Ramos (cell line): ENCODE measurements around the gene CASP5.
"Not testable (repeated sequence)": the region's sequence is repeated elsewhere in the genome, so short reads cannot be mapped to it uniquely, and the experiment has no call there.

Experiments
- in situ Hi-C: fragments of 300-500 bp; cut with MboI; formaldehyde crosslinking; loops from one replicate; pipeline ENCODE4 v1.14.3; 2022; ENCODE audit warnings: low sequenced_read_pairs; ENCODE audit not compliant: unreplicated experiment

CASP5 gene

GRCh38 chr11:105023003-105023402 lies at the start of gene CASP5:
Gene CASP5, minus strand, starts transcription at chr11:105023168. Its CDS starts 32 bp downstream, at chr11:105023136.
- in situ Hi-C loops = no loop called here

DNA sequence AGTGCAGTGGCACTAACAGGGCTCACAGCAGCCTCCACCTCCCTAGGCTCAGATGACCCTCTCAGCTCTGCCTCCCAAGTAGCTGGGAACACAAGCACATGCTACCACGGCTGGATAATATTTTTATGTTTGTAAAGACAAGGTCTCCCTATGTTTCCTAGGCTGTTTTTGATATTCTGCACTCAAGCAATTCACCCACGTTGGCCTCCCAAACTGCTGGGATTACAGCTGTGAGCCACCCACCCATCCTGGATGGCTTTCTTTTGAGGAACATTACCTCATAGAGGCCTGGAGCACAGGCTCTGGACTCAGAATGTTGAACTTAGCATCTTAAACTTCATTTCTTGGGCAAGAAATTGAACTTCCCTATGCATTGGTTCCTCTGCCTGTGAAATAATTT lies 49.1 kb upstream of the CASP5 start:
- in situ Hi-C loops = not testable (repeated sequence)

GRCh38 chr11:105071089-105071732 lies 48.2 kb upstream of the CASP5 start:
- in situ Hi-C loops = no loop called here

DNA sequence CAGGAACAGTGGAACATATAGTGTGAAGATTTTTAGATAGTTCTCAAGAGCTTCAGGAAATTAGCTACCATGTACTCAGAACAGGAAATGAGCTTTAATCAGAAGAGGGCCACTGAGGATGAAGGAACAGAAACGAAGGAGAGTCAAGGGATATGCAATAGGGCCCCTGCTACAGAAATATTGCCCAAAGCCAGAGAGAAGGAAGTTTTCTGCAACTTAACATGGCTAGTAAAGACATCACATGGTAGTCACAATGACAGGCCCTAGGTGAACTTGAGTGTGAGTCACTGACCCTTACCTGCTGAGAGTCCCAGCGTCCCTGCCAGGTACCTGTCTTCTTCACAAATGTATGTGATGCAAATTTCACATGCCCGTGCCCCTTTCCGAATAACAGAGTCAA lies 47.3 kb upstream of the CASP5 start:
- in situ Hi-C loops = no loop called here

DNA sequence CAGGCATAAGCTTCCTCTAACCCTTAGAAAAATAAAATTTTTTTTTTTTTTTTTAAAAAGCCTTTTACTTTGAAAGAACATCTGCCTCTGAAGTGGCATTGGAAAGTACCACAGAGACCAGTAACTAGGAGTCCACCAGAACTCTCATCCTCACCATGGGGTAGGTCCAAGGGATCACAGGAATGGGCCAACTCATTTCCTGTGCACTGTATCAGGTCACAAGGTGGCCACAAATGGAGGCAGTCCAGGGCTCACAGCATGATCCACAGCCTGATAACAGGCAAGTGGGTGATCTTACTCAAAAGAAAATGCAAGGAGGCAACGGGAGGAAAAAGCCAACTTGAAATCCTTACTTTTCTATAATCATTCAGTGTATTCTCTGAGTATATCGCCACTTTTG lies 46.8 kb upstream of the CASP5 start:
- in situ Hi-C loops = not testable (repeated sequence)

- in situ Hi-C loops = not testable (repeated sequence)
These were observed 40.4 kb upstream of the CASP5 start for GRCh38 chr11:105063245-105063941.

DNA sequence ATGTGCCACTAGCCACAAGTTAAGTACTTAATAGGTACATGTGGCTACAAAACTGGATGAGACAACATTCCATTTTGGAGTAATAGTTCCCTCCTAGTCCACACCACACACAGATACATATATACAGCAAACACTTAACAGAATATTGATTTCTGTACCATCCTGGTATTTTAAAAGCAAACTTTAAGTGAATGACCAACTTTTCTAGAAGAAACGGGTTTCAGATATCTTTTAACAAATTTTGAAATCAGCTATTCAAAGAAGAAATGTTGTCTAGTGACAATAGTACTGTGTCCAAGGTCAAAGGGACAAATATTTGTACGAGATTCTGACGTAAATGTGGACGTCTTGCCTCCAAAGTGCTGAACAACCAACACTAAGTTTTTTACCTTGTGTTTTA lies 34.5 kb upstream of the CASP5 start:
- in situ Hi-C loops = no loop called here

GRCh38 chr11:105056446-105056845 lies 33.5 kb upstream of the CASP5 start:
- in situ Hi-C loops = no loop called here

- in situ Hi-C loops = no loop called here
These were observed 31.9 kb upstream of the CASP5 start for GRCh38 chr11:105054723-105055493.

GRCh38 chr11:105052487-105052886 lies 29.5 kb upstream of the CASP5 start:
- in situ Hi-C loops = no loop called here

DNA sequence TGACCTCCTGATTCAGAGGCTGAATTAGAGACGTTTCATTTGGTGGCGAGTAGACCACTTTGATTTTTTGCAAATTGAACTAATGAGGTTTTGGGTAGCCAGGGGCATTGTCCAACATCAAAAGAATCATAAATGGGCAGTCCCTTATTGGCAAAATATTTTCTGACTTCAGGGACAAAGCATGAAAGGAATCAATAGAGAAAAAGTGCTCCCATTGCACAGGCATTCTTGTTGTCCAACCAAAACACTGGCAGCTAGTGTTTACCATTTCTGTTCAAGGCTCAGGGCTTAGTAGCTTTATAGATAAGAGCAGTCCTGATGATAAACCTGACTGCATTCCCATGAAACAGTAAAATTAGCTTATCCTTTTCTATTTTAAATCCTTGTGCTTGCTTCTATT lies 28.6 kb upstream of the CASP5 start:
- in situ Hi-C loops = no loop called here

- in situ Hi-C loops = no loop called here
These were observed 26.5 kb upstream of the CASP5 start for GRCh38 chr11:105049481-105049880.

- in situ Hi-C loops = no loop called here
These were observed 24.1 kb upstream of the CASP5 start for GRCh38 chr11:105046898-105047579.

DNA sequence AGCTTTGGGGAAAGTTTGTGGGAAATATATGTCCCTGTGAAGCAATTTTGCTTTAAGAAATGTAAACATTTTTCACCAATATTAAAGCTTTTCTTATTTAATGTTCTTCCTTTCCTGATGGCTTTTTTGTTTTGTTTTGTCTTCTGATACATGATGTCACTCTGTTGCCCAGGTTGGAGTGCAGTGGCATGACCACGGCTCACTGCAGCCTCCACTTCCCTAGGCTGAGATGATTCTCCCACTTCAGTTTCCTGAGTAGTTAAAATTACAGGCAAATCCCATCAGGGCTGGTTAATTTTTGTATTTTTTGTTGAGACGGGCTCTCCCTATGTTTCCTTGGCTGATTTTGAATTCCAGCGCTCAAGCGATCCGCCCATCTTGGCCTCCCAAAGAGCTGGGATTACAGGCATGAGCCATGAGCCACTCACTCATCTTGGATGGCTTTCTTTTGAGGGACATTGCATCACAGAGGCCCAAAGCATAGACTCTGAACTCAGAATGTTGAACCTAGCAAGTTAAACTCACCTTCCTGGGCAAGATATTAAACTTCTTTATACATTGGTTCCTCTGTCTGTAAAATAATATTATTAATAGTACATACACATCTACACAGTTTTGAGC lies 22.8 kb upstream of the CASP5 start:
- in situ Hi-C loops = no loop called here

GRCh38 chr11:105044557-105045524 lies 21.9 kb upstream of the CASP5 start, which contains the start of gene CARD16:
Gene CARD16, minus strand, starts transcription at chr11:105045335. Its CDS starts 38 bp downstream, at chr11:105045297.
- in situ Hi-C loops = not testable (repeated sequence)

DNA sequence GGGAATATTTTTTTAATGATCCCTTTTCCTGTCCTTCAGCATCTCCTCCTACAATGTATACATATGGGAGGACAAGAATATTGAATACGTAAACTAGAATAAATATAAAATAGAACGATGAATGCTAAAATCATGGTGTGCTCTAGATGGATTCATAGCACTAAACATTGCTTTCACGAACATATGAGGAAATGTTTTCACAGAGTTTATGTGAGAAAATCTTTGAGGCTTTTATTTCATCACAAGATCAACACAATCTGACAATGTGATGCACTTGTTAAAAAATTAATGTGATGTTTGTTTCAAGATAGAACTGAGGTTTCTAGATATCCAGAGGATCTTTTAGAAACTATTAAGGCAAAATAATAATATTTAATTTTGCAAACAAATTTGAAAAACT lies 19.2 kb upstream of the CASP5 start:
- in situ Hi-C loops = no loop called here

DNA sequence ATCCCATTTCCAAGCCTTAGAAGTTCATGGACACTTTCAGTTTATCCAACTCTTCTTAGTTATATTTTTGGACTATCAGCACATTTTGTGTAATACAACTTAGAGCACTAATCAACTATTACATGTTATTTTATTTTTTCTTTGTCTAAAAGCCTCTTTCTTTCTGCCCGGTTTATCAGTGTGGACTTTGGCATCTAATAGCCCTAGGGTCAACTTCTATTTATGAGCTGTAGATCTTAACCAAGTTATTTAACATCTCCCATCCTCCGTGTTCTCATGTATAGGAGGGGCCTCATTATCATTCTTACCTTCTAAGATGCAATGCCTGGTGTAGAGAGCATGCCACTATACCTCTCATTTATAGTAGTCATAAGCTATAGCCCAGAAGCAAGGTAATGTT lies 17.7 kb upstream of the CASP5 start:
- in situ Hi-C loops = no loop called here

DNA sequence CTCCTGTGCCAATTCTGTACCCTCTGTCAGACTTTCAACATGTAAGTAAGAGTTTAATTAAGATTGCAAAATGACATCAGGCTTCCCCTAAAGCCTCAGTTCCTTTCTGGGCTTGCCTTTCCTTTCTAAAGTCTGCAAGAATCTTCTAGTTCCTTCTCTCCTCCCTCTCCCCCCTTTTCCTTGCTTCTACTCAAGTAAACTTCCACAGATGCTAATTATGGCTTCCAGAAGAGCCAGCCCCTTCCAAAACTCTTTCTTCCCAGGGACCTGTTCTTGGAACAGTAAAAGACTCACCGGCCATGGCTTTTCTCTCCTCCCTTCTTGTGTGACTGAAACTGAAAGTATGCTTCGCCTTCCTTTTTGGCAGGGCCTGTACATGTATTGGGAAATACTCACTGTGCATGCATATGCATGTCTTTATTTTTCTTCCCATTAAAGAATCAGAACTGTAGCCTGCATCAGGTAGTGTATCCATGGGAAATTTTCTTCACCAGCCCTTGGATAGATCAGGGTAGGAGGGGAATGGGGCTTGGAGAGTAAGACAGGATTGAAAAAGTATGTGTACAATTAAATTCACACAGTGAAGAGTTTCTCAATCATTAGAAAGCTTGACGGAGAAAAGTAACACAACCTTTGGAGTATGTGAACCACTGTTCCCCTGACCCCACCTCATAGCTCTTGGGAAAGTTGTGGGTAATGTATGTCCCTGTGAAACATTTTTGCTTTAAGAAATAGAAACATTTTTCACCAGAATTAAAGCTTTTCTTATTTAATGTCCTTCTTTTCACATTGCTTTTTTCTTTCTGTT lies 12.0 kb upstream of the CASP5 start, which contains the start of gene CASP1:
TSS of gene CASP1 (minus strand) at position 332 of the 808 bp plus-strand sequence. CDS start at position 301, 31 bp downstream.
- in situ Hi-C loops = no loop called here
